Renal cortical epithelial cell (primary cell): ENCODE measurements around the gene GSK3A. TPM values are rescaled to one million over a fixed set of nuclear protein-coding genes. Genes with fewer than 3 reads are reported as not detected.

ENCODE experiments used
- DNase-seq: peaks from one replicate; pipeline ENCODE4 v3.0.0-alpha.2; 2011; ENCODE audit warnings: low read depth
- total RNA-seq: library from RNA; depleted of rRNA; stranded (reverse); fragments of >200 nt; gene quantifications from 2 replicates; pipeline ENCODE4 v1.2.3, GENCODE V29; 2014

Gene GSK3A
- total RNA-seq, 1 donor from 2014 or later: 44.8 TPM

GRCh38 chr19:42281146-42281826 is 38.9 kb upstream of the GSK3A start:
- no peak for DNase-seq

DNA sequence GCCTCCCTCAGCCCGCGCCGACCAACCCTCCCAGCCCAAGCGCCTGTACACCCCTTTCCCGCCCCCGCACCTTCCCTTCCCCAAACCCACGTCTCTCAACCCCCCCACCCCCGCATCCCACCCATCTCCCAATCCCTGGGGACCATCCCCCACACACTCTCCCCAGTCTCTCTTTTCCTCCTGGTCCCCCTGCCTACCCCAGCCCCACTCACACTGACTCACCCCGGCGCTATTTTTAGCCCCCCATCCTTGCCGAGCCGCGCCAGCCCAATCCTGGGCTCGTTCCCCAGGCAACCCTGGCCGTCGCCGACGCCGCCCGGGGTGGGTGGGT is 38.4 kb upstream of the GSK3A start:
- DNase-seq: no peak

- peak; percentile 55 for DNase-seq
These were observed 37.8 kb upstream of the GSK3A start for GRCh38 chr19:42279902-42280814.

DNA sequence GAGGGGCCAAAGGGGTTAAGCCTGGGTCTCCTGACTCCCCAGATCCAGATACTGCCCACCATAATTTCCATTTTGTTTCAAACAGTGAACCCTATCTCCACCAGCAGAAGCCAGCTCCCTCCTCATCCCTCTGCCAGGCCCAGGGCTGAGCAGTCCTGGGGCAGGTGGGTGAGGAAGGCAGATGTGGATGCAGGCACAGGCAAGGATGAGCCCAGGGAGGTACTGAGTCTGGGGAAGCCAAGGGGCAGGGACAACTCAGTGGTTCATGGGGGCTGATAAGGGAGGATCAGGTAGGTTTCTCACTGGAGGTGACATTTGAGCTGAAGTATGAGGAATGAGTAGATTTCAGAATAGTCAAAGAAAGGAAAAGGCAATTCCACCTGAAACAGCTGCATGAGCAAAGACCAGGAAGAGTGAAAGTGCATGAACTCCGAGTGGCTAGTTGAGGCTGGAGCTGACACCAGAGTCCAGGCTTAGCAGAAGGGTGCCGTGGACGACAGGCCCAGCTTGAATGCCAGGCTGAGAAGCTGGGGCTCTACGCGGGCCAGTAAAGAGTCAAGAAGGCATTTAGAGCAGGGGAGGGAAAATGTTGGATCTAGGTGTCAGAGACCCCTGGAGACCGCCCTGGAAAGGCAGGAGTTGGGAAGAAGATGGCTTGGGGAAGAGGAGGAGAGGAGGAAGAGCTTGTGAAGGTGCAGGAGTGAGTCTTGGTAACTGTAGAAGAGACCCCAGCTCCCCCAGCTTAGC is 36.9 kb upstream of the GSK3A start:
- no peak for DNase-seq

GRCh38 chr19:42278452-42279154 is 36.2 kb upstream of the GSK3A start:
- no peak for DNase-seq

GRCh38 chr19:42277821-42278451 is 35.5 kb upstream of the GSK3A start:
- no peak for DNase-seq

GRCh38 chr19:42276821-42277220 is 34.4 kb upstream of the GSK3A start:
- DNase-seq: no peak

DNA sequence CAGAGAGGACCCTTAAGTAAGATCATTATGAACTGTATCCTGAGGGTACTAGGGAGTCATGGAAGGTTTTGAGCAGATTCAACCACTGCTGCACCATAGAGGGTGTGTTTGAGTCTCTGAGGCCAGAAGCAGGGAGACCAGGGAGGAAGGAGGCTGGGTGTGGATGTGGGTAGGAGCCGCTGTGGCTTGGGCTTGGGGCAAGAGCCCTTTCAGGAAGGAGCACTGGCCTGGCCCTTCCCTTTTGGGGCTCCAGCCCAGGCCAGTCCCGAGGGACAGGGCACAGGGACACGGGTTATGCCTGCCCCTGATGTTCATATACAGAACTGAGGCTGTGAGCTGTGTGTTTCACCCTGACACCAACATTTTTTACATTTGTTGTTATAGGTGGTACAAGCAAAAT is 33.9 kb upstream of the GSK3A start:
- DNase-seq: no peak

DNA sequence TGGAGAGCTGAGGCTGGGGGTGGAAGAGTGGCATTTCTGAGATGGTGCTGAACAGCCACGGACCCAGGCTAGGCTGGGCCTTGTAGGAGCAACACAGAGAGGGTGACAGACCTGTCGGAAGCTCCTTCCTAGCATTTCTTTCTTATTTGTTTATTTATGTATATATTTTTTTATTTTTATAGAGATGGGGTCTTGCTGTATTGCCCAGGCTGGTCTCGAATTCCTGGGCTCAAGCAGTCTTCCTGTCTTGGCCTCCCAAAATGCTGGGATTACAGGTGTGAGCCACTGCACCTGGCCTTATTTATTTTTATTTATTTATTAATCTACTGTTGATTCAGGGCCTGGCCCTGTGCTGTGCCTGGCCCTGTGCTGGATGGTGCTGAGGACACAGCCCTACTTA is 33.1 kb upstream of the GSK3A start:
- no peak for DNase-seq

DNA sequence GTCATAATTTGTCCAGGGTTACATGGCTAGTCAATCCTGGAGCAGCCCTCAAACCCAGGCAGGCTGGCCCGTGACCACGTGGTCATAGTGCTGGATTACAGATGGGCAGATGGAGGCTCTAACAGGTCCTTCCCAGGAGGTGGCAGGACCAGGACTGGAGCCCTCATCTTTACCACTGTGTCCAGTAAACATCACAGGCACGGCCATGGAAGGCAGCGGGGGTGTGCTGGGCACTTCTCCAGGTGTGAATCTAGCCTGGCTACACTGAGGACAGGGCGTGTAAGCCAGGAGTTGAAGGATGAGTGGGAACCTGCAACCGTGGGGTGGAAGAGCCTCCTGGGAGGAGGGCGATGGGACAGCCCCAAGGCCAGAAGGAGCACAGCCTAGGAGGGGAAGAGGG is 32.7 kb upstream of the GSK3A start:
- DNase-seq: no peak

DNA sequence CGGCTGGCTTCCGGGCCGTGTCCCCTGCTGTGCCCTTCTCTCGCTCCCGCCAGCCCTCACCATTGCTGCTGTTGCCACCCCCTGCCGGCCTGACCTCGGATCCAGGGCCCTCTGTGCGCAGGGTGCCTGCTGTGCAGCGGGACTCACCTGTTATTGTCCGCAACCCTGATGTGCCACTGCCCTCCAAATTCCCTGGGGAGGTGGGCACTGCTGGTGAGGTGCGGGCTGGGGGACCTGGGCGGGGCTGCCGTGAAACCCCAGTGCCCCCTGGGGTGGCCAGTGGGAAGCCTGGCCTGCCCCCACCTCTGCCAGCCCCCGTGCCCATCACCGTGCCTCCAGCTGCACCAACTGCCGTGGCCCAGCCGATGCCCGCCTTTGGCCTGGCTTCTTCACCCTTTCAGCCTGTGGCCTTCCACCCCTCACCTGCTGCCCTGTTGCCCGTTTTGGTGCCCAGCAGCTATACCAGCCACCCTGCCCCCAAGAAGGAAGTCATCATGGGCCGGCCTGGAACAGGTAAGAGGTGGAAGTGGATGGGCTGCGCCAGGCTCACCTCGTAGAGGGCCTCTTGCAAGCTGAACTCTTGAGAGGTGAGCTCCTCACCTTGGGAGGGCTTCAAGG is 31.8 kb upstream of the GSK3A start:
- no peak for DNase-seq

DNA sequence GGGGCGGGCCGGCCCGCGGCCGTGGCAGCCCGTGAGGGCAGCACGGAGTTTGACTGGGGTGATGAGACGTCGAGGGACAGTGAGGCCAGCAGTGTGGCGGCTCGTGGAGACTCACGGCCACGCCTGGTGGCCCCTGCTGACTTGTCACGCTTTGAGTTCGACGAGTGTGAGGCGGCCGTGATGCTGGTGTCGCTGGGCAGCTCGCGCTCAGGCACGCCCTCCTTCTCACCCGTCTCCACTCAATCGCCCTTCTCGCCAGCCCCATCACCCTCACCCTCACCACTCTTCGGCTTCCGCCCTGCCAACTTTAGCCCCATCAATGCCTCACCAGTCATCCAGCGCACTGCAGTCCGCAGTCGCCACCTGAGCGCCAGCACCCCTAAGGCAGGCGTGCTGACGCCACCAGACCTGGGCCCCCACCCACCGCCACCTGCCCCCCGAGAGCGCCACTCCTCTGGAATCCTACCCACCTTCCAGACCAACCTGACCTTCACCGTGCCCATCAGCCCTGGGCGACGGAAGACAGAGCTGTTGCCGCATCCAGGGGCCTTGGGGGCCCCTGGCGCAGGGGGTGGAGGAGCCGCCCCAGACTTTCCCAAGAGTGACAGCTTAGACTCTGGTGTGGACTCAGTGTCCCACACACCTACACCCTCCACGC is 31.1 kb upstream of the GSK3A start:
- DNase-seq: no peak

DNA sequence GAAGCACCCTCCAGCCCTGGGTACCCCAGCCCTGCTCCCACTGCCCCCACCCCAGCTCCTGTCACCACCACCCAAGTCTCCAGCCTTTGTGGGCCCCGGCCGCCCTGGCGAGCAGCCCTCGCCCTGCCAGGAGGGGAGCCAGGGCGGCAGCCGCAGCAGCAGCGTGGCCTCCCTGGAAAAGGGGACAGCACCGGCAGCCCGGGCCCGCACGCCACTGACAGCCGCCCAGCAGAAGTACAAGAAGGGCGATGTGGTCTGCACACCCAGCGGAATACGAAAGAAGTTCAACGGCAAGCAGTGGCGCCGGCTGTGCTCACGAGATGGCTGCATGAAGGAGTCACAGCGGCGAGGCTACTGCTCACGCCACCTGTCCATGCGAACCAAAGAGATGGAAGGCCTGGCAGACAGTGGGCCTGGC is 30.6 kb upstream of the GSK3A start:
- DNase-seq: no peak

DNA sequence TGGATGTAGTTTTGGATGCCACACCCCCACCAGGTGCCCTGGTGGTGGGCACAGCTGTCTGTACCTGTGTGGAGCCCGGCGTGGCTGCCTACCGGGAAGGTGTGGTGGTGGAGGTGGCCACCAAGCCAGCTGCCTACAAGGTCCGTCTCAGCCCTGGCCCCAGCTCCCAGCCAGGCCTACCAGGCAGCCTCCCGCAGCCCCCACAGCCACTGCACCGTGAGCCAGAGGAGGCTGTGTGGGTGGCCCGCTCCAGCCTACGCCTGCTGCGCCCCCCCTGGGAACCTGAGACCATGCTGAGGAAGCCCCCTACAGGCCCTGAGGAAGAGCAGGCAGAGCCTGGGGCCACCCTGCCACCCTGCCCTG is 30.1 kb upstream of the GSK3A start:
- no peak for DNase-seq

GRCh38 chr19:42271861-42272534 is 29.6 kb upstream of the GSK3A start:
- no peak for DNase-seq

DNA sequence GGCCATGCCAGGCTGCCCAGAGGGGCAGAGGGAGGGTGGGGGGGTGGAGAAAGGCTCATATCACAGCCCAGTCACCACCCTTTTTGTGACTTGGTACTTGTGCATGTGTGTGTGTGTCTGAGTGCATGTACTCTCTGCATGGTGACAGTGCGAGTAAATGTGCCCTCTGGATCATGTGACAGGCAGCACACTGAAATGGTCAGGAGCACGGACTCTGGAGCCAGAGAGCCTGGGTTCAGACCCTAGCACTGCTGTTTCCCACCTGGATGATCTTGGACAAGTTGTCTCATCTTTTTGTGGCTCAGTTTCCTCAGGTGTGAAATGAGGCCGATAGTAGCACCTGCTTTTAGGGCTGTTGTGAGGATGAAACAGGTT is 28.6 kb upstream of the GSK3A start:
- no peak for DNase-seq

DNA sequence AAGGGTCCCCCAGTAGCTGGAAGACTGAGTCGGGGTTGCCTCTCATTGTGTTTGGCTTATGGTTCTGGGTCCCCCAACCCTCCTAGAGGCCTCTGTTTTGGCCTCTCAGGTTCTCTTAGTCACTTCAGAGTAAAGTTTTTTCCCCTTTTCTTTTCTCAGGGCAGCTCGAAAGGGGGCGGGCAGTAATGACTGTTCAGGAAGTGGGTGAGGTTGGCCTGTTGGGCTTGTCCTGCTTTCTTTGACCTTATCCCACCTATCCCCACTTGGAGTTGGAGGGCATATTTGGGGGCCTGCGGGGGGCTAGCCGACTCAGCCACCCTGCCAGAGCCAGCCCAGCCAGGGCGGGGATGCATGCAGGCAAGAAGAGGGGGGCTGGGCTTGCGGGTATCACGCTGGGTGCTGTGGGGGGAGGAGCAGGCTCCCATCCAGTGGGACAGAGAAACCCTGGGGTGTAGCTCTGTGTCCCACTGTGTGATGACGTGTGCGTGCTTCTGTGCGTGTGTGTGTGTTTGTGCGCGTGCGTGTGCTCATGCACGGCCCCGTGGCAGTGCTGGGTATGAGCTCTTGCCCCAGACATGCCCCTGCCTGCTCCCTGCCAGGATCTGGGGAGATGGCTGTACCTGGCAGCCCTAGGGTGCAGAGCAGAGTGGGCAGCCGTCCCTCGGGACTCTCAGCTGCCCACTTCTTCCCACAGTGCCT is 28.1 kb upstream of the GSK3A start:
- DNase-seq: peak; percentile 53

DNA sequence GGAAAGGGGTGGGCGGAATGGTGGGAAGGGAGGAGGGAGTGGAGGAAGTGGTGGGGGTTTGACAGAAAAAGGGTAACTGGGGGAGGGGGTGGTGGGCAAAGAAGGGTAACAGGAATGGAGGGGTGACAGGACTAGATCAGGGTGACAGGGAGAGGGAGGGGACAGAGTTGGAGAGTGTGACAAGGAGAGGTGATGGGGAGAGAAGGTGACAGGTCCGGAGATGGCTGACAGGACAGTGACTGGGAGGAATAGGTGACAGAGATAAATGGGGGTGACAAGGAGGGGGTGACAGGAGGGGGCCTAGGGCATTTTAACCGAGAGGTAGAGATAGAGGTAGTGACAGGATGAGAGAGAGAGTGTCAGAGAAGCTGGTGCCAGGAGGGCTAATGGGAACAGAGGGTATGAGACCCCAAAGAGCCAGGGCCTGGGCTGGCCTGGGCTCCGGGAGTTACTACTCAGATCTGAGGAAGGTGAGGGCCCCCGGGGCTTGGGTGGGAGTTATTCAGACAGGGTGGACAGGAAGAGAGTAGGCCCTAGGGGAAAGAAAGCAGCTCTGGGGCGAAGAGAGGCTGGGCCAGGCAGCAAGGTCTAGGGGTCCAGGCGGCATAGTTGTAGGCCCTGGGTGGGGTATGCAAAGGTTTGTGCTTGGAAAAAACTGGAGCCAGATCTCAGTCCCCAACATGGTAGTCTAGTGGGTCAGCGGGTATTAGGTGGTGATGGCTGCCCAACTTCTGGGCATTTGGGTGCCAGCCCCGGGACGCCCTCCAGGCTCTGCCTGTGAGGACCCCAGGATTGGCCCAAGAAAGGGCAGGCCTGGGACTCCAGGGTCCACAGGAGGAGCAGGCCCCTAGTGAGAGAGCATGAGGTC is 27.3 kb upstream of the GSK3A start:
- DNase-seq: no peak
